HG02973 (cell line): Measurements from ENCODE around the gene GALNT2.

Experiments used
- ATAC-seq: cut with Tn5 transposase; IDR thresholded peaks from one replicate; pipeline ENCODE4 v1.9.1; 2021; ENCODE audit warnings: moderate library complexity; ENCODE audit not compliant: unreplicated experiment

GALNT2 gene

GRCh38 chr1:230328342-230329015 is 261.4 kb downstream of the GALNT2 start:
- peak; percentile 22 for ATAC-seq

GRCh38 chr1:230330157-230330556 is 263.1 kb downstream of the GALNT2 start:
- ATAC-seq, result no peak
